Stomach smooth muscle (tissue), 2 donors: ENCODE data around the gene PDE5A.
"Not testable (repeated sequence)": the region's sequence is repeated elsewhere in the genome, so short reads cannot be mapped to it uniquely, and the experiment has no call there.

ENCODE experiments used
- H3K27ac ChIP-seq: one replicate; pipeline ENCODE4 v1.7.0; 2013; ENCODE audit warnings: mild to moderate bottlenecking, low read length, inconsistent platforms
- H3K27me3 ChIP-seq, 2 donors: one replicate each; pipeline ENCODE4 v1.7.0; 2013; ENCODE audit warnings: low read length in 2 of 2; ENCODE audit not compliant: insufficient read depth in 2 of 2, control insufficient read depth in 1 of 2
- H3K36me3 ChIP-seq, 2 donors: one replicate each; pipeline ENCODE4 v1.7.0; 2013; ENCODE audit warnings: low read length in 2 of 2; ENCODE audit not compliant: control insufficient read depth in 2 of 2, insufficient read depth in 2 of 2
- H3K4me1 ChIP-seq: one replicate; pipeline ENCODE4 v1.7.0; 2013; ENCODE audit warnings: low read length; ENCODE audit not compliant: control insufficient read depth, insufficient read depth
- H3K4me3 ChIP-seq, 2 donors: one replicate each; pipeline ENCODE4 v1.7.0; 2013; ENCODE audit warnings: low read length in 2 of 2
- H3K9ac ChIP-seq, 2 donors: one replicate each; pipeline ENCODE4 v1.7.0; 2013; ENCODE audit warnings: low read length in 2 of 2, mild to moderate bottlenecking in 1 of 2
- H3K9me3 ChIP-seq, 2 donors: one replicate each; pipeline ENCODE4 v1.7.0; 2013; ENCODE audit warnings: low read length in 2 of 2; ENCODE audit not compliant: control insufficient read depth in 2 of 2
- donor health status: healthy.
- donor health status: Pancreatic carcinoma.

PDE5A gene

GRCh38 chr4:119663160-119663788 lies 34.7 kb upstream of the PDE5A start:
- Histone ChIP-seq H3K27ac (no peak overlapping the region), H3K36me3 (no peaks in the 10 kb centered on the region), H3K4me3 (peak overlapping the region; percentile 31 to 47)

DNA sequence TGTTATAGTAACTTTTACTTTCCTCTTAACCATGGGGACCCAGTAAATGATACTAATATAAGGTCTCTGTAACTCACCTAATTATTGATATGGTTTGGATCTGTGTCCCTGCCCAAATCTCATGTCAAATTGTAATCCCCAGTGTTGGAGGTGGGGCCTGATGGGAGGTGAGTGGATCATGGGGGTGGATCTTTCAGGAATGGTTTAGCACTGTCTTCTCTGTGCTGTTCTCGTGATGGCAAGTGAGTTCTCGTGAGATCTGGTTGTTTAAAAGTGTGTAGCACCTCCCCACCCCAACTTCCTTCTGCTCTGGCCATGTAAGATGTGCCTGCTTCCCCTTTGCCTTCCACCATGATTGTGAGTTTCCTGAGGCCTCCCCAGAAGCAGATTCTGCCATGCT lies 34.0 kb upstream of the PDE5A start:
- H3K9ac ChIP-seq, H3K4me3 ChIP-seq, H3K4me1 ChIP-seq, H3K9me3 ChIP-seq, H3K27me3 ChIP-seq, H3K36me3 ChIP-seq, H3K27ac ChIP-seq: not testable (repeated sequence)

More at GRCh38 chr4:119663160-119663788, 34.7 kb upstream of the PDE5A start:
- Histone ChIP-seq H3K9me3 (no peaks in the 10 kb centered on the region), H3K27me3 (no peaks in the 10 kb centered on the region), H3K4me1 (no peaks in the 10 kb centered on the region), H3K9ac (peak overlapping the region; percentile 6 to 25)

GRCh38 chr4:119661231-119661630 lies 32.6 kb upstream of the PDE5A start:
- Histone ChIP-seq H3K27ac (no peak overlapping the region), H3K9me3 (no peaks in the 10 kb centered on the region), H3K9ac (no peak overlapping the region), H3K4me3 (no peak overlapping the region), H3K36me3 (no peaks in the 10 kb centered on the region), H3K27me3 (no peaks in the 10 kb centered on the region), H3K4me1 (no peaks in the 10 kb centered on the region)

DNA sequence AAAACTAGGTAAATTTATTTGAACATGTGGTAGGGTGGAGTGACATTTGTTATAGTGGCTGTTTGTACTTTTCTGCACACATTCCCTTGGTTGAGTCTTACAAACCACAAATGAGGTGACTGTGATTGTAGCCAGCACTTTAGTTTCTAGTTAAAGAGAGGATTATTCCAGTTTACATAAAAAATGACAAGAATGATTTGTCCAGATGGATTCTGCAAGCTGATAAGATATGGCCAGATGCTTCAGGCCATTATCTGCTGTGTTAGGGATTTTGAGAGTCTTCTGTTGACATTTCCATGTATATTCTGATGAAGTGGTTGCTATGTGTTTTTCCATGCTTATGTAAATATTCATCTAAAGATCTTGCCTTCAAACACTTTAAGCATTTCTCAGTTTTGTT lies 31.0 kb upstream of the PDE5A start:
- no peaks in the 10 kb centered on the region for H3K36me3 ChIP-seq
- no peak overlapping the region for H3K9ac ChIP-seq
- H3K27ac ChIP-seq, result no peak overlapping the region
- no peaks in the 10 kb centered on the region for H3K27me3 ChIP-seq
- H3K9me3 ChIP-seq, result no peaks in the 10 kb centered on the region
- no peak overlapping the region for H3K4me3 ChIP-seq
- H3K4me1 ChIP-seq, result no peaks in the 10 kb centered on the region

GRCh38 chr4:119657111-119657611 lies 28.6 kb upstream of the PDE5A start:
- Histone ChIP-seq H3K4me3 (no peak overlapping the region), H3K27me3 (no peaks in the 10 kb centered on the region), H3K9ac (no peak overlapping the region), H3K27ac (no peak overlapping the region), H3K9me3 (no peaks in the 10 kb centered on the region), H3K36me3 (no peaks in the 10 kb centered on the region), H3K4me1 (no peaks in the 10 kb centered on the region)

DNA sequence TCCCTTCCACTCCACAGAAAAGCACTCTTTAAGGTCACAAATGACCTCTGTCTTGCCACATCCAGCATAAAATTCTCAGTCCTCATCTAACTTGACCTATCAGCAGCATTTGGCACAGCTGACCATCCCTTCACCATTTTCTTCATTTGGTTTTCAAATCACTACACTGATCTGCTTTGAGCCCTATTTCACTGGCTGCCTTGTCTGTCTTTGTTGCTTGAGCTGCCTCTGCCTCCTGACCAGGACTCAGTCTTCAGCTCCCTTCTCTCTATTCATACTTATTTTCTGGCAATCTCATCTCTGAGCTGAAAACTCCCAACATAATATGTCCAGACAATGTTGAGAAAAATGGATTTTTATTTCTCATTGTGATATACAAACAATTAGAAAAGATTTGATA lies 27.7 kb upstream of the PDE5A start:
- Histone ChIP-seq H3K27ac (no peak overlapping the region), H3K9me3 (no peaks in the 10 kb centered on the region), H3K36me3 (no peaks in the 10 kb centered on the region), H3K4me3 (no peak overlapping the region), H3K4me1 (no peaks in the 10 kb centered on the region), H3K27me3 (no peaks in the 10 kb centered on the region), H3K9ac (no peak overlapping the region)

GRCh38 chr4:119655111-119655837 lies 26.7 kb upstream of the PDE5A start:
- no peak overlapping the region for H3K4me3 ChIP-seq
- no peaks in the 10 kb centered on the region for H3K36me3 ChIP-seq
- H3K27me3 ChIP-seq, result no peaks in the 10 kb centered on the region
- H3K4me1 ChIP-seq, result no peaks in the 10 kb centered on the region
- no peaks in the 10 kb centered on the region for H3K9me3 ChIP-seq
- H3K9ac ChIP-seq, result no peak overlapping the region
- H3K27ac ChIP-seq, result no peak overlapping the region

- Histone ChIP-seq H3K9me3 (no peaks in the 10 kb centered on the region), H3K27me3 (no peaks in the 10 kb centered on the region), H3K4me3 (no peak overlapping the region), H3K27ac (no peak overlapping the region), H3K4me1 (no peaks in the 10 kb centered on the region), H3K36me3 (no peaks in the 10 kb centered on the region), H3K9ac (no peak overlapping the region)
Measured at GRCh38 chr4:119653990-119654389, 25.4 kb upstream of the PDE5A start.

- Histone ChIP-seq H3K27ac (no peak overlapping the region), H3K4me1 (no peaks in the 10 kb centered on the region), H3K9me3 (no peaks in the 10 kb centered on the region), H3K4me3 (no peak overlapping the region), H3K27me3 (no peaks in the 10 kb centered on the region), H3K9ac (no peak overlapping the region), H3K36me3 (no peaks in the 10 kb centered on the region)
Measured at GRCh38 chr4:119652998-119653397, 24.4 kb upstream of the PDE5A start.

DNA sequence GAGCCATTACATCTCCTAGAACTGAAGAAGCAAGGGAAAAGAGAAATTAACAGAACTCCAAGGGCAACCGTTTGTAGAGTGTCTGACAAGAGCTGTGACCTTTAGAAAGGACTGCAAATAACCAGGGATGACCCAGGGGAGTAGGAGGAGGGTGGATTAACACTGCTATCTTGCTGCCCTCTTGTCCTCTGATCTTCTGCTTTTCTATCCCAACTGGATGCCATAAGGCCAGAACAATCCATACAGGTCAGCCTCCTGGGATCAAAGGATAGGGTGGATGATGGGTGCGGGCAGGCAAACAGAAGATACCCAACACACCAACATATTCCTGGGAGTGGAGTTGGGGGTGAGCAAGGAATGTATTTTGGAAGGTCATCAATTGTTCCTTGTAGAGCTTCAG lies 19.8 kb upstream of the PDE5A start:
- H3K4me1 ChIP-seq, result no peaks in the 10 kb centered on the region
- no peak overlapping the region for H3K4me3 ChIP-seq
- no peaks in the 10 kb centered on the region for H3K36me3 ChIP-seq
- H3K27ac ChIP-seq, result no peak overlapping the region
- H3K9me3 ChIP-seq, result no peaks in the 10 kb centered on the region
- H3K27me3 ChIP-seq, result no peaks in the 10 kb centered on the region
- H3K9ac ChIP-seq, result no peak overlapping the region

- Histone ChIP-seq H3K4me1 (no peaks in the 10 kb centered on the region), H3K9ac (no peak overlapping the region), H3K9me3 (no peaks in the 10 kb centered on the region), H3K27ac (no peak overlapping the region), H3K4me3 (no peak overlapping the region), H3K27me3 (no peaks in the 10 kb centered on the region), H3K36me3 (no peaks in the 10 kb centered on the region)
Measured at GRCh38 chr4:119647558-119647957, 19.0 kb upstream of the PDE5A start.
